ENCODE measurements around the gene C3orf33. TPM values are rescaled to one million over a fixed set of nuclear protein-coding genes. Genes with fewer than 3 reads are reported as not detected.
A peak's percentile ranks its signal among the peaks of the same experiment; 100 is the strongest.

The C3orf33 gene
- total and polyA plus RNA-seq, 2 experiments from 2014 or later: 4.8 to 5.5 TPM

- Histone ChIP-seq H3K27ac (peak overlapping the region; percentile 42), H3K27me3 (peaks cover 3% of the 10 kb centered on the region), H3K4me3 (no peak overlapping the region), H3K9me3 (ENCODE audit: low read depth) (no peaks in the 10 kb centered on the region), H3K4me1 (ENCODE audit: low read depth) (peaks cover 13% of the 10 kb centered on the region), H3K36me3 (no peaks in the 10 kb centered on the region)
- no peak for DNase-seq (ENCODE audit: low read depth in 1 of 2, low spot score in 1 of 2)
- no peak for TF ChIP-seq CTCF (IDR thresholded peaks at IDR 0.05; ENCODE audit: low read depth, low read length)
Observed at GRCh38 chr3:155738580-155739076, 67.5 kb downstream of the C3orf33 start.

GRCh38 chr3:155737844-155738460, 68.1 kb downstream of the C3orf33 start:
- DNase-seq (ENCODE audit: low read depth in 1 of 2, low spot score in 1 of 2): peak in 1 of 2 donors; percentile 86
- TF ChIP-seq CTCF (IDR thresholded peaks at IDR 0.05; ENCODE audit: low read depth, low read length): no peak
- peak overlapping the region; percentile 42 for H3K27ac ChIP-seq
- H3K36me3 ChIP-seq: no peaks in the 10 kb centered on the region
- peaks cover 3% of the 10 kb centered on the region for H3K27me3 ChIP-seq
- no peak overlapping the region for H3K4me3 ChIP-seq
- peaks cover 13% of the 10 kb centered on the region for H3K4me1 ChIP-seq (ENCODE audit: low read depth)
- no peaks in the 10 kb centered on the region for H3K9me3 ChIP-seq (ENCODE audit: low read depth)

GRCh38 chr3:155736381-155736780, 69.7 kb downstream of the C3orf33 start:
- H3K4me3 ChIP-seq: no peak overlapping the region
- no peak for DNase-seq (ENCODE audit: low read depth in 1 of 2, low spot score in 1 of 2)
- TF ChIP-seq CTCF (IDR thresholded peaks at IDR 0.05; ENCODE audit: low read depth, low read length): no peak
- no peaks in the 10 kb centered on the region for H3K36me3 ChIP-seq
- H3K4me1 ChIP-seq (ENCODE audit: low read depth): peaks cover 9% of the 10 kb centered on the region
- peaks cover 3% of the 10 kb centered on the region for H3K27me3 ChIP-seq
- H3K27ac ChIP-seq: no peak overlapping the region
- no peaks in the 10 kb centered on the region for H3K9me3 ChIP-seq (ENCODE audit: low read depth)

GRCh38 chr3:155730843-155731242, 75.2 kb downstream of the C3orf33 start:
- Histone ChIP-seq H3K4me3 (no peak overlapping the region), H3K9me3 (ENCODE audit: low read depth) (no peaks in the 10 kb centered on the region), H3K4me1 (ENCODE audit: low read depth) (no peaks in the 10 kb centered on the region), H3K27ac (no peak overlapping the region), H3K27me3 (no peaks in the 10 kb centered on the region), H3K36me3 (no peaks in the 10 kb centered on the region)
- TF ChIP-seq CTCF (IDR thresholded peaks at IDR 0.05; ENCODE audit: low read depth, low read length): no peak
- no peak for DNase-seq (ENCODE audit: low read depth in 1 of 2, low spot score in 1 of 2)

- no peak overlapping the region for H3K27ac ChIP-seq
- no peak overlapping the region for H3K4me3 ChIP-seq
- H3K4me1 ChIP-seq (ENCODE audit: low read depth): no peaks in the 10 kb centered on the region
- H3K36me3 ChIP-seq: no peaks in the 10 kb centered on the region
- TF ChIP-seq CTCF (IDR thresholded peaks at IDR 0.05; ENCODE audit: low read depth, low read length): no peak
- no peaks in the 10 kb centered on the region for H3K27me3 ChIP-seq
- no peaks in the 10 kb centered on the region for H3K9me3 ChIP-seq (ENCODE audit: low read depth)
- DNase-seq (ENCODE audit: low read depth in 1 of 2, low spot score in 1 of 2): no peak
Observed at GRCh38 chr3:155727836-155728235, 78.2 kb downstream of the C3orf33 start.

All from cardiac muscle cell (in vitro differentiated cells and primary cell).